Measurements from ENCODE around the gene HES2. TPM values are rescaled to one million over a fixed set of nuclear protein-coding genes. Genes with fewer than 3 reads are reported as not detected.
A peak's percentile ranks its signal among the peaks of the same experiment; 100 is the strongest.
"Not testable (repeated sequence)": the region's sequence is repeated elsewhere in the genome, so short reads cannot be mapped to it uniquely, and the experiment has no call there.

The HES2 gene
- total and polyA plus RNA-seq, 12 donors: 0.22 to 0.25 TPM; not detected in 10

DNA sequence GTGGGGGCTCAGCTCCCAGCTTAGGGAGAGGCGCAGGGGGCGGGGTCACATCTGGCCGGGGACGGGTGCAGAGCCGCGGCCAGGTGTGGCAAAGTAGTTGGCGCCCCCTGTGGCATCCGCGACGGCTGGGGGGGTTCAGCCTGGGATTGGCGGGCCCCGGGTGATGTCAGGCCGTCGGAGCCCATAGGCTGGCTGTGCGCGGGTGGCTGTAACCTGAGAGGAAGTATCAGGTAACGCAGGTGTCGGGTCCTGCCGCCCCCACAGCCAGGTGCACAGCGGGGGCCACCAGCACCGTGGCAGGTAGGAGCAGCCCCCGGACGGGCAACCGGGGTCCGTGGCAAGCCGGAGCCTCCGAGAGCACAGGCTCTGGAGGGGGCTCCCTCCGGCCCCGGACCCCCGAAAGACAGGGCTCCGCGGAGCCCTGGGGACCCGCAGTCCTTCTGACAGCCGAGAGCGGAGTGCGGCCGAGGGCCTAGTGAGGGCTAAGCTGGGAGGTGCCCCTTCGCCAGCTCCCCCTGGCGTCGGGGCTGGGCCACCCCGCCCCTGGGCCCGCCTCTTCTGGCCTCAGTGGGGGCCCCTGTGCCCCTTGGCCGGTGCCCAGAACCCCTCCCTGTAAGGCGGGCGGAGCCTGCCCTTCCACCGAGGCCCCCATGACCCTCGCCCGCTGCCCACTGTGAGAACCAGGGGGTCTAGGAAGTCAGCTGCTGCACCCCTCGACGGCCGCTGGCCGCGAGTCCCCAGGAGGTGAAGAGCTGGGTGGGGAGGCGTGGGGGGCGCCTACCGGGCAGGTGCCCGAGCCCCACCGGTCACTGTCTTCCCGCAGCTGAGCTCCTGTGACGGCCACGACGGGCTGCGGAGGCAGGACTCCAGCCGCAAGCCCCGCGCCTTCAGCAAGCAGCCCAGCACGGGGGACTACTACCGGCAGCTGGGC is 28.4 kb upstream of the HES2 start:
- ATAC-seq: no peak
- no peak overlapping the region for H3K27ac ChIP-seq
- DNase-seq: no peak
- H3K27me3 ChIP-seq: peaks cover 25 to 91% (median 75%) of the 10 kb centered on the region in 7 donors
- intact Hi-C loops (cut with DNase I): no loop called here
- H3K4me3 ChIP-seq: peak overlapping the region in 2 of 10 donors; percentile 11 to 22
- H3K4me1 ChIP-seq: peaks cover 0 to 22% (median 10%) of the 10 kb centered on the region in 9 donors
- WGBS, 2 donors: 1 to 3% methylated on average over 49 to 68 of the region's 68 CpGs
- no peaks in the 10 kb centered on the region for H3K36me3 ChIP-seq
- no peaks in the 10 kb centered on the region for H3K9me3 ChIP-seq
- peak in 1 of 9 donors; percentile 5 for TF ChIP-seq CTCF (IDR thresholded peaks at IDR 0.05)

- peaks cover 19 to 89% (median 67%) of the 10 kb centered on the region in 7 donors for H3K27me3 ChIP-seq
- no peak overlapping the region for H3K27ac ChIP-seq
- no peaks in the 10 kb centered on the region for H3K36me3 ChIP-seq
- peaks cover 0 to 22% (median 10%) of the 10 kb centered on the region in 9 donors for H3K4me1 ChIP-seq
- peak overlapping the region in 8 of 10 donors; percentile 1 to 27 (median 15) for H3K4me3 ChIP-seq
- ATAC-seq (no peak), DNase-seq (no peak)
- TF ChIP-seq CTCF (IDR thresholded peaks at IDR 0.05): no peak
- intact Hi-C loops (cut with DNase I): no loop called here
- WGBS, 2 donors: 2 to 4% methylated on average over 65 to 67 of the region's 67 CpGs
- H3K9me3 ChIP-seq: no peaks in the 10 kb centered on the region
These were observed 27.5 kb upstream of the HES2 start for GRCh38 chr1:6447016-6447817.

GRCh38 chr1:6446665-6447015 is 26.9 kb upstream of the HES2 start:
- no peak for DNase-seq
- TF ChIP-seq CTCF (IDR thresholded peaks at IDR 0.05): no peak
- intact Hi-C loops (cut with DNase I): no loop called here
- H3K9me3 ChIP-seq: no peaks in the 10 kb centered on the region
- peaks cover 19 to 89% (median 66%) of the 10 kb centered on the region in 7 donors for H3K27me3 ChIP-seq
- no peak overlapping the region for H3K27ac ChIP-seq
- H3K4me1 ChIP-seq: peaks cover 0 to 22% (median 10%) of the 10 kb centered on the region in 9 donors
- ATAC-seq: no peak
- H3K4me3 ChIP-seq: no peak overlapping the region
- no peaks in the 10 kb centered on the region for H3K36me3 ChIP-seq
- WGBS, 2 donors: 50 to 61% methylated on average over 3 to 4 of the region's 4 CpGs

- ATAC-seq; H3K27ac ChIP-seq; DNase-seq; H3K36me3 ChIP-seq; H3K9me3 ChIP-seq; intact Hi-C loops (cut with DNase I); H3K4me3 ChIP-seq: not testable (repeated sequence)
- Histone ChIP-seq H3K27me3 (peaks cover 22 to 89% (median 66%) of the 10 kb centered on the region in 7 donors), H3K4me1 (peaks cover 0 to 22% (median 10%) of the 10 kb centered on the region in 9 donors)
- 81 to 87% methylated on average over 2 to 4 of the region's 4 CpGs for WGBS, 2 donors
These were observed 26.2 kb upstream of the HES2 start for GRCh38 chr1:6445929-6446328.
